Measurements from ENCODE around the gene CYTH3. TPM values are rescaled to one million over a fixed set of nuclear protein-coding genes. Genes with fewer than 3 reads are reported as not detected.
"Not testable (repeated sequence)": the region's sequence is repeated elsewhere in the genome, so short reads cannot be mapped to it uniquely, and the experiment has no call there.

CYTH3 gene
- total RNA-seq, 2 donors from 2014 or later, result 83.8 to 89.4 TPM

DNA sequence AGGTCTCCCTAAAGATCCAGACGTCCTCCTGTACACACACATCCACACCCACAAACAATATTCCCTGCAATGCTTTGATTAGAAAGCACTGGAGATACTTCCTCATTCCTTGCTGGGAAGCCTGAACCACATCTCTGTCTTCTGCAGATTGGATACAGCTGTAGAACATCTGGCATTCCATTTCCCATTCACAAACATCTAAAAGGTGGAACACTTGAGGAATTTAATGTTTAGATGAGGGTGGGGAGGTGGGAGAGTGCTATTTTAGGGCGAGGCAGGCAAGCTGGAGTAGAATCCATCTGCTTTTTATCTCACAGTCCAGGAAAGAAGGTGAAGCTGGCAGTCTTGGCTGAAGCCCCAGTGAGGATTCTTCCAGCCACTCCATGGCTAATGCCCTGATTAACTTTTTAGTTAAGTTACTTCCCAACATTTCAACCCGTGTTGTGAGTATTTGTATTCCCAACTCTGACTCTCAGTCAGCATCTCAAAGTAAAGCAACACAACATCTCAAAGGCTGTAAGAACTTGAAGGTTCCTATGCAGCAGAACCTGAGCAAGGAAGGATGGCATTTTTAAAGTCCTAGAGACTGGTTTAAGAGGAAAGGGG lies 46.1 kb downstream of the CYTH3 start:
- Histone ChIP-seq H3K27ac (peak overlapping the region in 1 of 2 donors; percentile 64), H3K27me3 (replicated peaks; ENCODE audit: insufficient read depth) (no peaks in the 10 kb centered on the region), H3K36me3 (no peaks in the 10 kb centered on the region), H3K4me1 (ENCODE audit: control insufficient read depth in 1 of 2, low read depth in 2 of 2) (peaks cover 31 to 57% of the 10 kb centered on the region in 2 donors), H3K9me3 (no peaks in the 10 kb centered on the region), H3K4me3 (no peak overlapping the region)
- DNase-seq (ENCODE audit: low spot score), result no peak
- no peak for ATAC-seq (ENCODE audit: insufficient number of reproducible peaks, low FRiP score, low read depth)
- TF ChIP-seq, protein P1, sequence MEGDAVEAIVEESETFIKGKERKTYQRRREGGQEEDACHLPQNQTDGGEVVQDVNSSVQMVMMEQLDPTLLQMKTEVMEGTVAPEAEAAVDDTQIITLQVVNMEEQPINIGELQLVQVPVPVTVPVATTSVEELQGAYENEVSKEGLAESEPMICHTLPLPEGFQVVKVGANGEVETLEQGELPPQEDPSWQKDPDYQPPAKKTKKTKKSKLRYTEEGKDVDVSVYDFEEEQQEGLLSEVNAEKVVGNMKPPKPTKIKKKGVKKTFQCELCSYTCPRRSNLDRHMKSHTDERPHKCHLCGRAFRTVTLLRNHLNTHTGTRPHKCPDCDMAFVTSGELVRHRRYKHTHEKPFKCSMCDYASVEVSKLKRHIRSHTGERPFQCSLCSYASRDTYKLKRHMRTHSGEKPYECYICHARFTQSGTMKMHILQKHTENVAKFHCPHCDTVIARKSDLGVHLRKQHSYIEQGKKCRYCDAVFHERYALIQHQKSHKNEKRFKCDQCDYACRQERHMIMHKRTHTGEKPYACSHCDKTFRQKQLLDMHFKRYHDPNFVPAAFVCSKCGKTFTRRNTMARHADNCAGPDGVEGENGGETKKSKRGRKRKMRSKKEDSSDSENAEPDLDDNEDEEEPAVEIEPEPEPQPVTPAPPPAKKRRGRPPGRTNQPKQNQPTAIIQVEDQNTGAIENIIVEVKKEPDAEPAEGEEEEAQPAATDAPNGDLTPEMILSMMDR (IDR thresholded peaks at IDR 0.05), result no peak

DNA sequence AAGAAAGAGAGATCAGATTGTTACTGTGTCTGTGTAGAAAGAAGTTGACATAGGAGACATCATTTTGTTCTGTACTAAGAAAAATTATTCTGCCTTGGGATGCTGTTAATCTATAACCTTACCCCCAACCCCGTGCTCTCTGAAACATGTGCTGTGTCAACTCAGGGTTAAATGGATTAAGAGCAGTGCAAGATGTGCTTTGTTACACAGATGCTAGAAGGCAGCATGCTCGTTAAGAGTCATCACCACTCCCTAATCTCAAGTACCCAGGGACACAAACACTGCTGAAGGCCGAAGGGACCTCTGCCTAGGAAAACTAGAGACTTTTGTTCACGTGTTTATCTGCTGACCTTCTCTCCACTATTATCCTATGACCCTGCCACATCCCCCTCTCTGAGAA lies 49.0 kb downstream of the CYTH3 start:
- H3K4me1 ChIP-seq (ENCODE audit: control insufficient read depth in 1 of 2, low read depth in 2 of 2), result peaks cover 34 to 59% of the 10 kb centered on the region in 2 donors
- ATAC-seq (ENCODE audit: insufficient number of reproducible peaks, low FRiP score, low read depth); H3K36me3 ChIP-seq: not testable (repeated sequence)

DNA sequence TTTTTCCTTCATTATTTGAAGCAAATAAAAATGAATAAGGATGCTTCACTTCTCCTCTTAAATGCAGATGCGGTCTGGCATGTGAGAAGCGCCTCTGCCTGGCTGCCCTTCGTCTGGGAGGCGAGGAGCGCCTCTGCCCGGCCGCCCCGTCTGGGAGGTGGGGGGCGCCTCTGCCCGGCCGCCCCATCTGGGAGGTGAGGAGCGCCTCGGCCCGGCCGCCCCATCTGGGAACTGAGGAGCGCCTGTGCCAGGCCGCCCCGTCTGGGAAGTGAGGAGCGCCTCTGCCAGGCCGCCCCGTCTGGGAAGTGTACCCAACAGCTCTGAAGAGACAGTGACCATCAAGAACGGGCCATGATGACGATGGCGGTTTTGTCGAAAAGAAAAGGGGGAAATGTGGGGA lies 49.4 kb downstream of the CYTH3 start:
- DNase-seq (ENCODE audit: low spot score); H3K4me3 ChIP-seq; H3K27ac ChIP-seq; ATAC-seq (ENCODE audit: insufficient number of reproducible peaks, low FRiP score, low read depth); H3K27me3 ChIP-seq (replicated peaks; ENCODE audit: insufficient read depth); H3K36me3 ChIP-seq; H3K9me3 ChIP-seq: not testable (repeated sequence)
- peaks cover 32 to 59% of the 10 kb centered on the region in 2 donors for H3K4me1 ChIP-seq (ENCODE audit: control insufficient read depth in 1 of 2, low read depth in 2 of 2)

More for the DNA sequence above, 49.0 kb downstream of the CYTH3 start:
- DNase-seq (ENCODE audit: low spot score); H3K9me3 ChIP-seq; H3K27me3 ChIP-seq (replicated peaks; ENCODE audit: insufficient read depth); H3K27ac ChIP-seq; H3K4me3 ChIP-seq: not testable (repeated sequence)

DNA sequence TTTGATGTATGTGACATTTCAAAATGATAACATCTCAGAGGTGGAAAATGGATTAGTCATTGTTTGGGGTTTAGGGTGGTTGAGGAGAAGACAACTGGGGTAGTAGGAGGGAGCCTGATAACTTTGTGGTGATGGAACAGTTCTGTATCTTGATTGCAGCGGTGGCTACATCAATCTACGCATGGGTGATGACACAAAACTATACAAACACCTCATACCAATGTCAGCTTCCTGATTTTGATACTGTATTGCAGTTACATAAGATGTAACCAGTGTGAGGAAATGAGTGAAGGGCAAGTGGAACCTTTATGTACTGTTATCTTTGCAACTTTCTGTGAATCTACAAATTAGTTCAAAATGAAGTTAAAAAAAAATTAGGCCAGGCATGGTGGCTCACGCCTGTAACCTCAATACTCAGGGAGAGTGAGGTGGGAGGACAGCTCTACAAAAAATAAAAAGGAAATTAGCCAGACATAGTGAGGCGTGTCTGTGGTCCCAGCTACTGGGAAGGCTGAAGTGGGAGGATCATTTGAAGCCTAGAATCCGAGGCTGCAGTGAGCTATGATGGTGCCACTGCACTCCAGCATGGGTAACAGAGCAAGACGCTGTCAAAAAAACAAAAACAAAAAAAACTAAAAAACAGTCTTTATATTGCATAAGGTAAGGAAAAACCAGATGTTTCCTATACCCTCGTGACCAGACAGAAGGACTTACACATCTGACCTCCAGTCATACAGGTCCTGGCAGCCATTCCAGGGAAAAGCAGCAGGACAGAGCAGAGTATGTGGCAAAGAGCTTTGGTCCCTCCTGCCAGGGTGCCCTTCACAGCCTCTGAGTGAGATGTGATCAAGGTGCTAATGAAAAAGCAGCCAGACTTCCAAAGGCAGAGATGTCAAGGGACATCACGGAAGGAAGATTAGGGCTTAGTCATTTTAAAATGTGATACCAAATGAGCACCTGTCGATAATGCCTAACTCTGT lies 50.8 kb downstream of the CYTH3 start:
- DNase-seq (ENCODE audit: low spot score) (no peak), ATAC-seq (ENCODE audit: insufficient number of reproducible peaks, low FRiP score, low read depth) (no peak)
- TF ChIP-seq, protein P1 (IDR thresholded peaks at IDR 0.05), result no peak
- Histone ChIP-seq H3K27ac (no peak overlapping the region), H3K36me3 (no peaks in the 10 kb centered on the region), H3K9me3 (no peaks in the 10 kb centered on the region), H3K4me1 (ENCODE audit: control insufficient read depth in 1 of 2, low read depth in 2 of 2) (peaks cover 29 to 53% of the 10 kb centered on the region in 2 donors), H3K4me3 (no peak overlapping the region), H3K27me3 (replicated peaks; ENCODE audit: insufficient read depth) (no peaks in the 10 kb centered on the region)

DNA sequence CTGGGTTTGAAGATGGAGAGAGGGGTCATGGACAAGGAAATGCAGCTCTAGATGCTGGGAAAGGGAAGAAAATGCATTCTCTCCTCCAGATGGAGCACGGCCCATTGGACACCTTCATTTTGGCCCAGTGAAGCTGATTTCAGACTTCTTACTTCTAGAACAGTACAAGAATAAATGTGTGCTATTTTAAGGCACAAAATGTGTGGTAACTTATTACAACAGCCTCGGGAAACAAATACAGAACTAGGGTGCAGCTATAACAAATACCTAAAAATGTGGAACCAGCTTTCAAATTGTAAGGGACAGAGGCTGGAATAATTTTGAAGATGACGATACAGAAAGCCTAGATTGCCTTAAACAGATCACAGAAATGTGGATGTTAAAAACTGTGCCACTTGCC lies 54.1 kb downstream of the CYTH3 start:
- Histone ChIP-seq H3K4me1 (ENCODE audit: control insufficient read depth in 1 of 2, low read depth in 2 of 2) (peaks cover 19 to 38% of the 10 kb centered on the region in 2 donors), H3K9me3 (no peaks in the 10 kb centered on the region), H3K36me3 (no peaks in the 10 kb centered on the region), H3K27ac (peak overlapping the region; percentile 26 to 39), H3K27me3 (replicated peaks; ENCODE audit: insufficient read depth) (no peaks in the 10 kb centered on the region), H3K4me3 (no peak overlapping the region)
- ATAC-seq (ENCODE audit: insufficient number of reproducible peaks, low FRiP score, low read depth) (no peak), DNase-seq (ENCODE audit: low spot score) (no peak)
- TF ChIP-seq, protein P1 (IDR thresholded peaks at IDR 0.05), result peak; percentile 13

DNA sequence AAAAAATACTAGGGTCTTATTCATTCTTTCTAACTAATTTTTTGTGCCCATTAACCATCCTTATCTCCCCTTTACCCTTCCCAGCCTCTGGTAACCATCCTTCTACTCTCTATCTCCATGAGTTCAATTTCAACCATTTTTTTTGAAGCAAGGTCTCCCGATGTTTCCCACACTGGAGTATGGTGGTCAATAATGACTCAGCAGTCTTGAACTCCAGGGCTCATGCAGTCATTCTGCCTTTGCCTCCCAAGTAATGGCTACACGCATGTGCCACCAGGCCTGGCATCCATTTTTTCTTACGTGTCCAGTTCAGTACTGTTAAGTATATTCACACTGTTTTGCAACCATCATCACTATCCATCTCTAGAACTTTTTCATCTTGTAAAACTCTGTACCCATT lies 60.4 kb downstream of the CYTH3 start:
- TF ChIP-seq, protein P1 (IDR thresholded peaks at IDR 0.05), result no peak
- Histone ChIP-seq H3K27ac (no peak overlapping the region), H3K4me3 (no peak overlapping the region), H3K9me3 (no peaks in the 10 kb centered on the region), H3K27me3 (replicated peaks; ENCODE audit: insufficient read depth) (no peaks in the 10 kb centered on the region), H3K4me1 (ENCODE audit: control insufficient read depth in 1 of 2, low read depth in 2 of 2) (peaks cover 16 to 30% of the 10 kb centered on the region in 2 donors), H3K36me3 (no peaks in the 10 kb centered on the region)
- ATAC-seq (ENCODE audit: insufficient number of reproducible peaks, low FRiP score, low read depth), result no peak
- DNase-seq (ENCODE audit: low spot score), result no peak

Measured in thoracic aorta (tissue), 2 donors.